Prostate gland (tissue), 2 donors: Measurements from ENCODE around the gene CSNK2B. TPM values are rescaled to one million over a fixed set of nuclear protein-coding genes. Genes with fewer than 3 reads are reported as not detected.
A peak's percentile ranks its signal among the peaks of the same experiment; 100 is the strongest.

Source experiments
- DNase-seq: peaks from one replicate; pipeline ENCODE4 v3.0.0-alpha.2; 2019; ENCODE audit warnings: low spot score
- H3K27ac ChIP-seq, 2 donors: fragments of 200-600 bp; sonication (generic); 2 replicates each; pipeline ENCODE4 v1.5.1; 2017 to 2019
- H3K27me3 ChIP-seq: fragments of 200-600 bp; sonication (generic); replicated peaks from 2 replicates; pipeline ENCODE4 v1.5.1; 2019; ENCODE audit not compliant: insufficient read depth
- H3K36me3 ChIP-seq, 2 donors: fragments of 200-600 bp; sonication (generic); 1 replicate in 1 of 2; 2 replicates in 1 of 2; pipeline versions ENCODE4 v1.5.1 to v1.8.1; 2017 to 2019
- H3K4me1 ChIP-seq: fragments of 200-600 bp; sonication (generic); replicated peaks from 2 replicates; pipeline ENCODE4 v1.5.1; 2019
- H3K4me3 ChIP-seq, 2 donors: fragments of 200-600 bp; sonication (generic); 2 replicates each; pipeline ENCODE4 v1.5.1; 2017 to 2019
- H3K9me3 ChIP-seq: fragments of 200-600 bp; sonication (generic); 2 replicates; pipeline ENCODE4 v1.5.1; 2017
- CTCF ChIP-seq, 4 experiments: fragments of 200-600 bp in 2 of 4; fragments of 450-650 bp in 2 of 4; sonication (generic) in 2 of 4; IDR thresholded peaks; 1 replicate in 3 of 4; 2 replicates in 1 of 4; pipeline ENCODE4 v1.5.1; 2016 to 2019; ENCODE audit warnings: antibody characterized with exemption in 4 of 4, mild to moderate bottlenecking in 2 of 4, moderate library complexity in 2 of 4
- POLR2A ChIP-seq: fragments of 450-650 bp; IDR thresholded peaks from one replicate; pipeline ENCODE4 v1.6.1; 2016; ENCODE audit warnings: antibody characterized with exemption, mild to moderate bottlenecking
- POLR2AphosphoS5 ChIP-seq: sonication (generic); formaldehyde crosslinking; IDR thresholded peaks from one replicate; pipeline ENCODE4 v1.6.1; 2017; ENCODE audit warnings: antibody characterized with exemption
- WGBS: methylation state at CpG from one replicate; pipeline ENCODE4 v1.1.5; 2018; 5-methylcytosine and 5-hydroxymethylcytosine counted together
- intact Hi-C: fragments of 100-400 bp; cut with DNase I; formaldehyde crosslinking; loops from one replicate; pipeline ENCODE4 v1.14.2; 2022
- total RNA-seq, 2 donors: library from RNA; depleted of rRNA; stranded (reverse); fragments of >200 nt; gene quantifications; one replicate each; pipeline ENCODE4 v1.1.0, GENCODE V29; 2016

Gene CSNK2B
- total RNA-seq, 2 donors from 2014 or later = 214 to 285 TPM

GRCh38 chr6:31711233-31711632 lies 45.4 kb downstream of the CSNK2B start:
- intact Hi-C loops = no loop called here
- DNase-seq = no peak

GRCh38 chr6:31712296-31712695 lies 46.4 kb downstream of the CSNK2B start:
- intact Hi-C loops = no loop called here
- Histone ChIP-seq H3K4me1 (peaks cover 12% of the 10 kb centered on the region), H3K36me3 (no peaks in the 10 kb centered on the region), H3K9me3 (no peaks in the 10 kb centered on the region), H3K27ac (no peak overlapping the region), H3K27me3 (no peaks in the 10 kb centered on the region), H3K4me3 (no peak overlapping the region)
- 80% methylated on average over 8 of the region's 8 CpGs for WGBS
- no peak for TF ChIP-seq POLR2A
- TF ChIP-seq POLR2AphosphoS5 = no peak
- TF ChIP-seq CTCF (IDR thresholded peaks at IDR 0.05) = peak in 2 of 4 experiments; percentile 26 to 31
- no peak for DNase-seq

More at GRCh38 chr6:31711233-31711632, 45.4 kb downstream of the CSNK2B start:
- 36% methylated on average over 8 of the region's 8 CpGs for WGBS
- Histone ChIP-seq H3K9me3 (no peaks in the 10 kb centered on the region), H3K4me1 (peaks cover 11% of the 10 kb centered on the region), H3K27me3 (no peaks in the 10 kb centered on the region), H3K4me3 (no peak overlapping the region), H3K27ac (no peak overlapping the region), H3K36me3 (no peaks in the 10 kb centered on the region)
- TF ChIP-seq POLR2A (no peak), POLR2AphosphoS5 (no peak), CTCF (IDR thresholded peaks at IDR 0.05) (no peak)

GRCh38 chr6:31713465-31713864 lies 47.6 kb downstream of the CSNK2B start:
- H3K27ac ChIP-seq = no peak overlapping the region
- H3K9me3 ChIP-seq = no peaks in the 10 kb centered on the region
- H3K27me3 ChIP-seq = no peaks in the 10 kb centered on the region
- H3K36me3 ChIP-seq = no peaks in the 10 kb centered on the region
- TF ChIP-seq CTCF (IDR thresholded peaks at IDR 0.05) (no peak), POLR2A (no peak), POLR2AphosphoS5 (no peak)
- H3K4me3 ChIP-seq = no peak overlapping the region
- intact Hi-C loops = no loop called here
- H3K4me1 ChIP-seq = peaks cover 19% of the 10 kb centered on the region
- WGBS = 66% methylated on average over 4 of the region's 4 CpGs
- no peak for DNase-seq

- no peaks in the 10 kb centered on the region for H3K9me3 ChIP-seq
- H3K36me3 ChIP-seq = no peaks in the 10 kb centered on the region
- H3K4me1 ChIP-seq = peaks cover 19% of the 10 kb centered on the region
- no peak overlapping the region for H3K27ac ChIP-seq
- 39% methylated on average over 5 of the region's 5 CpGs for WGBS
- no peaks in the 10 kb centered on the region for H3K27me3 ChIP-seq
- no peak for DNase-seq
- intact Hi-C loops = no loop called here
- H3K4me3 ChIP-seq = no peak overlapping the region
- TF ChIP-seq POLR2A (no peak), POLR2AphosphoS5 (no peak), CTCF (IDR thresholded peaks at IDR 0.05) (no peak)
Measured at GRCh38 chr6:31713991-31714684, 48.3 kb downstream of the CSNK2B start.
